Esophagus muscularis mucosa (tissue), 4 donors: Measurements from ENCODE around the gene PLOD2.

Experiments used
- CTCF ChIP-seq, 3 experiments: fragments of 200-600 bp in 2 of 3; fragments of 450-650 bp in 1 of 3; sonication (generic) in 2 of 3; IDR thresholded peaks; one replicate each; pipeline ENCODE4 v1.5.1; 2017 to 2019; ENCODE audit warnings: antibody characterized with exemption in 3 of 3, mild to moderate bottlenecking in 2 of 3, moderate library complexity in 1 of 3
- EP300 ChIP-seq: sonication (generic); formaldehyde crosslinking; IDR thresholded peaks from one replicate; pipeline ENCODE4 v1.6.1; 2017; ENCODE audit warnings: antibody characterized with exemption
- POLR2A ChIP-seq: fragments of 450-650 bp; IDR thresholded peaks from one replicate; pipeline ENCODE4 v1.6.1; 2017; ENCODE audit warnings: antibody characterized with exemption, moderate library complexity, mild to moderate bottlenecking, low read depth
- POLR2AphosphoS5 ChIP-seq, 2 donors: sonication (generic); formaldehyde crosslinking; IDR thresholded peaks; one replicate each; pipeline ENCODE4 v1.6.1; 2017; ENCODE audit warnings: antibody characterized with exemption in 2 of 2

GRCh38 chr3:146100180-146100579 lies 60.8 kb downstream of the PLOD2 start:
- TF ChIP-seq EP300 (no peak), CTCF (IDR thresholded peaks at IDR 0.05) (no peak), POLR2A (no peak), POLR2AphosphoS5 (IDR thresholded peaks at IDR 0.05) (no peak)
